Calu3 (cell line): ENCODE results near the gene UQCRC1. TPM values are rescaled to one million over a fixed set of nuclear protein-coding genes. Genes with fewer than 3 reads are reported as not detected.

Source experiments
- BruUV-seq: library from RNA; stranded (reverse); fragments of 400-500 nt; replicated peaks from 2 replicates; lab custom pipeline; 2021; lab: Mats Ljungman, UMichigan
- CTCF ChIA-PET: fragments of 300-600 bp; sonication (Branson Sonifier 250); formaldehyde crosslinking; loops from one replicate; lab custom pipeline; 2022; ENCODE audit warnings: antibody characterized with exemption; lab: Charles Lee
- DNase-seq: peaks from one replicate; pipeline ENCODE4 v3.0.0; 2022
- H3K27ac Mint-ChIP-seq: one replicate; pipeline ENCODE4 v1.8.0; 2022; ENCODE audit warnings: mixed read lengths; ENCODE audit not compliant: unreplicated experiment
- H3K27me3 Mint-ChIP-seq: one replicate; pipeline ENCODE4 v1.8.0; 2022; ENCODE audit warnings: mixed read lengths; ENCODE audit not compliant: unreplicated experiment
- H3K36me3 Mint-ChIP-seq: one replicate; pipeline ENCODE4 v1.8.0; 2022; ENCODE audit warnings: mild to moderate bottlenecking, moderate library complexity, mixed read lengths; ENCODE audit not compliant: insufficient read depth, unreplicated experiment
- H3K4me1 Mint-ChIP-seq: one replicate; pipeline ENCODE4 v1.8.0; 2022; ENCODE audit warnings: mild to moderate bottlenecking, low read depth, mixed read lengths; ENCODE audit not compliant: unreplicated experiment
- H3K4me3 Mint-ChIP-seq: one replicate; pipeline ENCODE4 v1.8.0; 2022; ENCODE audit warnings: mild to moderate bottlenecking, low read depth, moderate library complexity, mixed read lengths; ENCODE audit not compliant: unreplicated experiment
- H3K9me3 Mint-ChIP-seq: one replicate; pipeline ENCODE4 v1.8.0; 2022; ENCODE audit warnings: low read depth, mixed read lengths; ENCODE audit not compliant: unreplicated experiment
- CTCF ChIP-seq: fragments of 200-600 bp; IDR thresholded peaks from one replicate; pipeline ENCODE4 v1.8.0; 2022; ENCODE audit warnings: antibody characterized with exemption; ENCODE audit not compliant: unreplicated experiment
- intact Hi-C: fragments of 100-400 bp; cut with micrococcal nuclease; formaldehyde crosslinking; loops from one replicate; pipeline ENCODE4 v1.10.0; 2022; ENCODE audit not compliant: unreplicated experiment
- total RNA-seq: library from RNA; stranded (reverse); gene quantifications from 2 replicates; pipeline ENCODE4 v1.2.3, GENCODE V29; 2022

UQCRC1 gene
- total RNA-seq, 1 experiment from 2014 or later = 207 TPM

GRCh38 chr3:48629894-48630293 is 20.4 kb upstream of the UQCRC1 start:
- no peak for DNase-seq

GRCh38 chr3:48628277-48629017 is 19.0 kb upstream of the UQCRC1 start:
- no peak for TF ChIP-seq CTCF
- no TSS peak for BruUV-seq
- intact Hi-C loops = no loop called here
- Mint-ChIP-seq H3K27me3 (no peaks in the 10 kb centered on the region), H3K4me3 (no peak overlapping the region), H3K4me1 (no peaks in the 10 kb centered on the region), H3K27ac (no peak overlapping the region), H3K36me3 (peaks cover 21% of the 10 kb centered on the region), H3K9me3 (no peaks in the 10 kb centered on the region)
- DNase-seq = no peak
- CTCF ChIA-PET = no interaction called here

More at GRCh38 chr3:48629894-48630293, 20.4 kb upstream of the UQCRC1 start:
- Mint-ChIP-seq H3K4me1 (no peaks in the 10 kb centered on the region), H3K36me3 (peaks cover 27% of the 10 kb centered on the region), H3K27ac (no peak overlapping the region), H3K27me3 (no peaks in the 10 kb centered on the region), H3K9me3 (no peaks in the 10 kb centered on the region), H3K4me3 (no peak overlapping the region)
- no TSS peak for BruUV-seq
- CTCF ChIA-PET = no interaction called here
- intact Hi-C loops = no loop called here
- TF ChIP-seq CTCF = no peak

- CTCF ChIA-PET = no interaction called here
- no peak overlapping the region for H3K4me3 Mint-ChIP-seq
- no peak overlapping the region for H3K27ac Mint-ChIP-seq
- TF ChIP-seq CTCF = no peak
- H3K9me3 Mint-ChIP-seq = no peaks in the 10 kb centered on the region
- H3K4me1 Mint-ChIP-seq = no peaks in the 10 kb centered on the region
- H3K27me3 Mint-ChIP-seq = no peaks in the 10 kb centered on the region
- DNase-seq = no peak
- no TSS peak for BruUV-seq
- intact Hi-C loops = no loop called here
- peaks cover 15% of the 10 kb centered on the region for H3K36me3 Mint-ChIP-seq
These were observed 16.2 kb upstream of the UQCRC1 start for GRCh38 chr3:48625600-48625999.

- no peaks in the 10 kb centered on the region for H3K27me3 Mint-ChIP-seq
- no peaks in the 10 kb centered on the region for H3K9me3 Mint-ChIP-seq
- H3K4me3 Mint-ChIP-seq = no peak overlapping the region
- CTCF ChIA-PET = interaction anchor here (1.3 kb wide), 1 partner anchor 11 kb away, joined by 3 read pairs; the partner anchor contains the start of gene SLC26A6
- H3K27ac Mint-ChIP-seq = no peak overlapping the region
- DNase-seq = no peak
- no peaks in the 10 kb centered on the region for H3K4me1 Mint-ChIP-seq
- BruUV-seq = no TSS peak
- intact Hi-C loops = no loop called here
- peaks cover 15% of the 10 kb centered on the region for H3K36me3 Mint-ChIP-seq
- no peak for TF ChIP-seq CTCF
These were observed 15.3 kb upstream of the UQCRC1 start for GRCh38 chr3:48624767-48625166.
